ENCODE measurements around the gene SIL1.
"Not testable (repeated sequence)": the region's sequence is repeated elsewhere in the genome, so short reads cannot be mapped to it uniquely, and the experiment has no call there.

SIL1 gene

GRCh38 chr5:139191954-139192353 is 6.2 kb downstream of the SIL1 start:
- in situ Hi-C loops (cut with MboI; ENCODE audit: low sequenced_read_pairs); DNase-seq (ENCODE audit: low spot score in 2 of 2); H3K4me1 ChIP-seq; H3K36me3 ChIP-seq (replicated peaks); H3K9me3 ChIP-seq; H3K4me3 ChIP-seq; H3K27me3 ChIP-seq (ENCODE audit: low read depth): not testable (repeated sequence)

- in situ Hi-C loops (cut with MboI; ENCODE audit: low sequenced_read_pairs): no loop called here
- Histone ChIP-seq H3K9me3 (no peaks in the 10 kb centered on the region), H3K36me3 (replicated peaks) (0 out of 2 replicates have a peak, but pooled peaks cover 3% of the 10 kb centered on the region), H3K4me1 (no peaks in the 10 kb centered on the region), H3K27me3 (ENCODE audit: low read depth) (no peaks in the 10 kb centered on the region), H3K4me3 (no peak overlapping the region)
- no peak for DNase-seq (ENCODE audit: low spot score in 2 of 2)
These were observed 8.0 kb downstream of the SIL1 start for GRCh38 chr5:139190125-139190524.

- Histone ChIP-seq H3K27me3 (ENCODE audit: low read depth) (no peaks in the 10 kb centered on the region), H3K36me3 (replicated peaks) (0 out of 2 replicates have a peak, but pooled peaks cover 3% of the 10 kb centered on the region), H3K9me3 (no peaks in the 10 kb centered on the region), H3K4me1 (peaks cover 2% of the 10 kb centered on the region; the same call in 1 of the 2 replicates), H3K4me3 (no peak overlapping the region)
- in situ Hi-C loops (cut with MboI; ENCODE audit: low sequenced_read_pairs): no loop called here
- no peak for DNase-seq (ENCODE audit: low spot score in 2 of 2)
These were observed 9.5 kb downstream of the SIL1 start for GRCh38 chr5:139188558-139189270.

GRCh38 chr5:139186752-139187326 is 11.3 kb downstream of the SIL1 start:
- no peaks in the 10 kb centered on the region for H3K9me3 ChIP-seq
- 0 out of 2 replicates have a peak, but pooled peaks cover 3% of the 10 kb centered on the region for H3K36me3 ChIP-seq (replicated peaks)
- in situ Hi-C loops (cut with MboI; ENCODE audit: low sequenced_read_pairs): no loop called here
- DNase-seq (ENCODE audit: low spot score in 2 of 2): no peak
- H3K4me3 ChIP-seq: no peak overlapping the region
- peaks cover 13% of the 10 kb centered on the region for H3K4me1 ChIP-seq
- no peaks in the 10 kb centered on the region for H3K27me3 ChIP-seq (ENCODE audit: low read depth)

GRCh38 chr5:139186261-139186660 is 11.9 kb downstream of the SIL1 start:
- Histone ChIP-seq H3K36me3 (replicated peaks) (0 out of 2 replicates have a peak, but pooled peaks cover 3% of the 10 kb centered on the region), H3K9me3 (no peaks in the 10 kb centered on the region), H3K4me3 (no peak overlapping the region), H3K27me3 (ENCODE audit: low read depth) (no peaks in the 10 kb centered on the region), H3K4me1 (peaks cover 19% of the 10 kb centered on the region)
- in situ Hi-C loops (cut with MboI; ENCODE audit: low sequenced_read_pairs): no loop called here
- DNase-seq (ENCODE audit: low spot score in 2 of 2): no peak

GRCh38 chr5:139185589-139185988 is 12.6 kb downstream of the SIL1 start:
- Histone ChIP-seq H3K4me3 (no peak overlapping the region), H3K27me3 (ENCODE audit: low read depth) (no peaks in the 10 kb centered on the region), H3K9me3 (no peaks in the 10 kb centered on the region), H3K4me1 (peaks cover 19% of the 10 kb centered on the region), H3K36me3 (replicated peaks) (0 out of 2 replicates have a peak, but pooled peaks cover 3% of the 10 kb centered on the region)
- no peak for DNase-seq (ENCODE audit: low spot score in 2 of 2)
- in situ Hi-C loops (cut with MboI; ENCODE audit: low sequenced_read_pairs): no loop called here

GRCh38 chr5:139183502-139183901 is 14.7 kb downstream of the SIL1 start:
- no peak for DNase-seq (ENCODE audit: low spot score in 2 of 2)
- Histone ChIP-seq H3K9me3 (no peaks in the 10 kb centered on the region), H3K36me3 (replicated peaks) (0 out of 2 replicates have a peak, but pooled peaks cover 3% of the 10 kb centered on the region), H3K4me1 (peaks cover 30% of the 10 kb centered on the region), H3K4me3 (no peak overlapping the region), H3K27me3 (ENCODE audit: low read depth) (no peaks in the 10 kb centered on the region)
- in situ Hi-C loops (cut with MboI; ENCODE audit: low sequenced_read_pairs): no loop called here

- Histone ChIP-seq H3K4me1 (peaks cover 38% of the 10 kb centered on the region), H3K9me3 (no peaks in the 10 kb centered on the region), H3K36me3 (replicated peaks) (no peaks in the 10 kb centered on the region), H3K4me3 (no peak overlapping the region), H3K27me3 (ENCODE audit: low read depth) (no peaks in the 10 kb centered on the region)
- no peak for DNase-seq (ENCODE audit: low spot score in 2 of 2)
- in situ Hi-C loops (cut with MboI; ENCODE audit: low sequenced_read_pairs): no loop called here
These were observed 15.5 kb downstream of the SIL1 start for GRCh38 chr5:139182528-139183296.

GRCh38 chr5:139181835-139182452 is 16.2 kb downstream of the SIL1 start:
- in situ Hi-C loops (cut with MboI; ENCODE audit: low sequenced_read_pairs): no loop called here
- peak; percentile 14 to 48 for DNase-seq (ENCODE audit: low spot score in 2 of 2)
- Histone ChIP-seq H3K27me3 (ENCODE audit: low read depth) (no peaks in the 10 kb centered on the region), H3K4me3 (no peak overlapping the region), H3K9me3 (no peaks in the 10 kb centered on the region), H3K4me1 (peaks cover 38% of the 10 kb centered on the region), H3K36me3 (replicated peaks) (no peaks in the 10 kb centered on the region)

GRCh38 chr5:139181322-139181730 is 16.8 kb downstream of the SIL1 start:
- in situ Hi-C loops (cut with MboI; ENCODE audit: low sequenced_read_pairs): no loop called here
- peak in 1 of 2 experiments; percentile 20 for DNase-seq (ENCODE audit: low spot score in 2 of 2)
- H3K4me3 ChIP-seq: no peak overlapping the region
- H3K36me3 ChIP-seq (replicated peaks): no peaks in the 10 kb centered on the region
- no peaks in the 10 kb centered on the region for H3K27me3 ChIP-seq (ENCODE audit: low read depth)
- H3K4me1 ChIP-seq: peaks cover 41% of the 10 kb centered on the region
- H3K9me3 ChIP-seq: no peaks in the 10 kb centered on the region

- DNase-seq (ENCODE audit: low spot score in 2 of 2): no peak
- no peaks in the 10 kb centered on the region for H3K27me3 ChIP-seq (ENCODE audit: low read depth)
- in situ Hi-C loops (cut with MboI; ENCODE audit: low sequenced_read_pairs): no loop called here
- no peaks in the 10 kb centered on the region for H3K9me3 ChIP-seq
- H3K4me1 ChIP-seq: peaks cover 41% of the 10 kb centered on the region
- H3K36me3 ChIP-seq (replicated peaks): no peaks in the 10 kb centered on the region
- no peak overlapping the region for H3K4me3 ChIP-seq
These were observed 17.3 kb downstream of the SIL1 start for GRCh38 chr5:139180850-139181249.

GRCh38 chr5:139179778-139180513 is 18.2 kb downstream of the SIL1 start:
- DNase-seq (ENCODE audit: low spot score in 2 of 2); H3K9me3 ChIP-seq; in situ Hi-C loops (cut with MboI; ENCODE audit: low sequenced_read_pairs); H3K36me3 ChIP-seq (replicated peaks); H3K27me3 ChIP-seq (ENCODE audit: low read depth); H3K4me3 ChIP-seq: not testable (repeated sequence)
- peaks cover 41% of the 10 kb centered on the region for H3K4me1 ChIP-seq

- no peaks in the 10 kb centered on the region for H3K27me3 ChIP-seq (ENCODE audit: low read depth)
- H3K36me3 ChIP-seq (replicated peaks): no peaks in the 10 kb centered on the region
- no peaks in the 10 kb centered on the region for H3K9me3 ChIP-seq
- H3K4me1 ChIP-seq: peaks cover 41% of the 10 kb centered on the region
- DNase-seq (ENCODE audit: low spot score in 2 of 2): peak; percentile 86 to 89
- no peak overlapping the region for H3K4me3 ChIP-seq
- in situ Hi-C loops (cut with MboI; ENCODE audit: low sequenced_read_pairs): no loop called here
These were observed 19.2 kb downstream of the SIL1 start for GRCh38 chr5:139178935-139179334.

Measured in HAP-1 (cell line).